ENCODE measurements around the gene MCRS1. TPM values are rescaled to one million over a fixed set of nuclear protein-coding genes. Genes with fewer than 3 reads are reported as not detected.

The MCRS1 gene
- total RNA-seq, 1 experiment from 2014 or later: 66.9 TPM

GRCh38 chr12:49540229-49541139 is 27.5 kb downstream of the MCRS1 start:
- 0 out of 2 replicates have a peak overlapping the region, but pooled peaks have one; percentile 7 for H3K4me2 ChIP-seq
- H3K27ac ChIP-seq: no peak overlapping the region
- no peaks in the 10 kb centered on the region for H3K36me3 ChIP-seq (ENCODE audit: low read depth)
- peak in 1 of 2 experiments; percentile 64 for DNase-seq
- no peak overlapping the region for H2AFZ ChIP-seq
- H3K4me1 ChIP-seq (replicated peaks; ENCODE audit: insufficient read depth): peaks cover 21% of the 10 kb centered on the region
- no peaks in the 10 kb centered on the region for H3K79me2 ChIP-seq (ENCODE audit: low read depth)
- no peaks in the 10 kb centered on the region for H3K9me3 ChIP-seq (ENCODE audit: insufficient read depth, low read depth)
- H4K20me1 ChIP-seq (ENCODE audit: insufficient read depth): no peaks in the 10 kb centered on the region
- peaks cover 19% of the 10 kb centered on the region; the same call in 1 of the 2 replicates for H3F3A ChIP-seq (ENCODE audit: insufficient read depth, low read depth)
- no TSS peak for BruUV-seq (replicated peaks)
- ChIA-PET CTCF (no interaction called here), POLR2A (ENCODE audit: unreplicated experiment) (interaction anchor here (0.5 kb wide), 1 partner anchor 274 kb away, joined by 25 read pairs; no protein-coding TSS in a partner anchor)
- intact Hi-C loops (cut with micrococcal nuclease; ENCODE audit: unreplicated experiment): no loop called here
- H3K27me3 ChIP-seq (ENCODE audit: insufficient read depth, low read depth): peaks cover 18% of the 10 kb centered on the region
- TF ChIP-seq, protein P1, sequence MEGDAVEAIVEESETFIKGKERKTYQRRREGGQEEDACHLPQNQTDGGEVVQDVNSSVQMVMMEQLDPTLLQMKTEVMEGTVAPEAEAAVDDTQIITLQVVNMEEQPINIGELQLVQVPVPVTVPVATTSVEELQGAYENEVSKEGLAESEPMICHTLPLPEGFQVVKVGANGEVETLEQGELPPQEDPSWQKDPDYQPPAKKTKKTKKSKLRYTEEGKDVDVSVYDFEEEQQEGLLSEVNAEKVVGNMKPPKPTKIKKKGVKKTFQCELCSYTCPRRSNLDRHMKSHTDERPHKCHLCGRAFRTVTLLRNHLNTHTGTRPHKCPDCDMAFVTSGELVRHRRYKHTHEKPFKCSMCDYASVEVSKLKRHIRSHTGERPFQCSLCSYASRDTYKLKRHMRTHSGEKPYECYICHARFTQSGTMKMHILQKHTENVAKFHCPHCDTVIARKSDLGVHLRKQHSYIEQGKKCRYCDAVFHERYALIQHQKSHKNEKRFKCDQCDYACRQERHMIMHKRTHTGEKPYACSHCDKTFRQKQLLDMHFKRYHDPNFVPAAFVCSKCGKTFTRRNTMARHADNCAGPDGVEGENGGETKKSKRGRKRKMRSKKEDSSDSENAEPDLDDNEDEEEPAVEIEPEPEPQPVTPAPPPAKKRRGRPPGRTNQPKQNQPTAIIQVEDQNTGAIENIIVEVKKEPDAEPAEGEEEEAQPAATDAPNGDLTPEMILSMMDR (conservative IDR thresholded peaks at IDR 0.05): no peak
- no peak for TF ChIP-seq EZH2 (IDR thresholded peaks at IDR 0.05; ENCODE audit: low read depth)
- no peaks in the 10 kb centered on the region for H3K9me2 ChIP-seq (ENCODE audit: insufficient read depth)
- H3K4me3 ChIP-seq: no peak overlapping the region

GRCh38 chr12:49539406-49540228 is 28.3 kb downstream of the MCRS1 start:
- no peak overlapping the region for H3K27ac ChIP-seq
- intact Hi-C loops (cut with micrococcal nuclease; ENCODE audit: unreplicated experiment): no loop called here
- peaks cover 21% of the 10 kb centered on the region for H3K4me1 ChIP-seq (replicated peaks; ENCODE audit: insufficient read depth)
- no peaks in the 10 kb centered on the region for H3K9me3 ChIP-seq (ENCODE audit: insufficient read depth, low read depth)
- no peak for TF ChIP-seq EZH2 (IDR thresholded peaks at IDR 0.05; ENCODE audit: low read depth)
- TF ChIP-seq, protein P1 (conservative IDR thresholded peaks at IDR 0.05): no peak
- 0 out of 2 replicates have a peak overlapping the region, but pooled peaks have one; percentile 7 for H3K4me2 ChIP-seq
- no peaks in the 10 kb centered on the region for H3K79me2 ChIP-seq (ENCODE audit: low read depth)
- peaks cover 22% of the 10 kb centered on the region; the same call in 1 of the 2 replicates for H3F3A ChIP-seq (ENCODE audit: insufficient read depth, low read depth)
- H3K9me2 ChIP-seq (ENCODE audit: insufficient read depth): no peaks in the 10 kb centered on the region
- CTCF ChIA-PET: no interaction called here
- no peaks in the 10 kb centered on the region for H3K36me3 ChIP-seq (ENCODE audit: low read depth)
- H3K4me3 ChIP-seq: no peak overlapping the region
- no peaks in the 10 kb centered on the region for H4K20me1 ChIP-seq (ENCODE audit: insufficient read depth)
- POLR2A ChIA-PET (ENCODE audit: unreplicated experiment): interaction anchor here (0.5 kb wide), 1 partner anchor 274 kb away, joined by 25 read pairs; no protein-coding TSS in a partner anchor
- no peak overlapping the region for H2AFZ ChIP-seq
- peaks cover 18% of the 10 kb centered on the region for H3K27me3 ChIP-seq (ENCODE audit: insufficient read depth, low read depth)
- no peak for DNase-seq
- BruUV-seq (replicated peaks): no TSS peak

Data from PC-9 (cell line).